H1 (cell line): ENCODE results near the gene TBCB. TPM values are rescaled to one million over a fixed set of nuclear protein-coding genes. Genes with fewer than 3 reads are reported as not detected.

ENCODE experiments used
- BCL11A ChIP-seq, 2 experiments: IDR thresholded peaks; one replicate each; pipeline ENCODE4 v1.6.1; 2011; ENCODE audit warnings: low read depth in 2 of 2, low read length in 2 of 2, mild to moderate bottlenecking in 2 of 2
- BRCA1 ChIP-seq: IDR thresholded peaks from 2 replicates; pipeline ENCODE4 v1.6.1; 2012; ENCODE audit warnings: low read depth, low read length, improper control_type of control experiment
- EGR1 ChIP-seq: IDR thresholded peaks from 2 replicates; pipeline ENCODE4 v1.6.1; 2011; ENCODE audit warnings: low read depth, low read length, borderline replicate concordance
- GABPA ChIP-seq: IDR thresholded peaks from 2 replicates; pipeline ENCODE4 v1.6.1; 2011; ENCODE audit warnings: mild to moderate bottlenecking, low read length, moderate library complexity, borderline replicate concordance; ENCODE audit not compliant: insufficient read depth
- KDM4A ChIP-seq: IDR thresholded peaks from one replicate; pipeline ENCODE4 v1.7.1; 2012; ENCODE audit warnings: low read depth, mild to moderate bottlenecking, moderate library complexity, low read length, inconsistent platforms; ENCODE audit not compliant: severe bottlenecking
- MAFK ChIP-seq: IDR thresholded peaks from 2 replicates; pipeline ENCODE4 v1.6.1; 2012; ENCODE audit warnings: low read depth, mild to moderate bottlenecking, improper control_type of control experiment, low read length
- SIRT6 ChIP-seq: IDR thresholded peaks from one replicate; pipeline ENCODE4 v1.7.1; 2012; ENCODE audit warnings: low read length, inconsistent platforms
- SP1 ChIP-seq: IDR thresholded peaks from 2 replicates; pipeline ENCODE4 v1.6.1; 2011; ENCODE audit warnings: low read depth, low read length
- ZNF274 ChIP-seq: IDR thresholded peaks from 2 replicates; pipeline ENCODE4 v1.7.0; 2012; ENCODE audit warnings: low read length, borderline replicate concordance; ENCODE audit errors: extremely low read depth
- polyA plus RNA-seq, 7 experiments: library from polyadenylated mRNA; depleted of rRNA in 3 of 7; stranded (reverse) in 5 of 7; unstranded in 2 of 7; fragments of >200 nt in 5 of 7; fragments of 200-250 nt in 2 of 7; gene quantifications; 1 replicate in 5 of 7; 2 replicates in 1 of 7; 4 replicates in 1 of 7; pipeline versions ENCODE4 v1.2.1 to v1.2.3, GENCODE V29; 2011 to 2013; ENCODE audit warnings: missing spikeins in 2 of 7, mixed read lengths in 2 of 7
- total RNA-seq: library from RNA; stranded (reverse); fragmentation: NEBNext Ultra II Directional; extraction: Animal tissue kit (Norgen Biotek cat#: 25700); gene quantifications from 2 replicates; pipeline ENCODE4 v1.2.1, GENCODE V29; 2021
- TF ChIP-seq, protein P1 (sequence below): IDR thresholded peaks from 2 replicates; pipeline ENCODE4 v1.6.1; 2012; ENCODE audit warnings: low read length, inconsistent platforms

TBCB gene
- total and polyA plus RNA-seq, 2 of the 8 experiments (the other 6 are each of a cell fraction or from before 2014, with no cell fraction given), result 153 to 286 TPM

DNA sequence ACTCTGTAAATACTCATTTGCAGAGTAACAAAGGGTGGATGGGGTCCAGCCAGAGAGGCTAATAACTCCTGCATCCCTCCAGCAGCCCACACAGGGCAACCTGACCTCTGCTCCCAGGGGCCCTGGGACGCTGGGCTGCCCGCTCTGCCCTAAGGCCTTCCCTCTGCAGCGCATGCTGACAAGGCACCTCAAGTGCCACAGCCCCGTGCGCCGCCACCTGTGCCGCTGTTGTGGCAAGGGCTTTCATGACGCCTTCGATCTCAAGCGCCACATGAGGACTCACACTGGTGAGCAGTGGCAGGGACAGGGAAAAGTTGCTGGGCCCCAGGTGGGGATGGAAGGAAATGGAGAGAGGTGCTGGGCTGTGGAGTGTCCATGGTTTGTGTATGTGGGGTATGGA lies 2.6 kb upstream of the TBCB start (continued):
- TF ChIP-seq BRCA1 (no peak), KDM4A (no peak), EGR1 (no peak), SP1 (no peak), BCL11A (IDR thresholded peaks at IDR 0.05; ENCODE audit: low read depth in 2 of 2, low read length in 2 of 2) (no peak), ZNF274 (no peak), SIRT6 (no peak), MAFK (no peak), GABPA (no peak)
- TF ChIP-seq, protein P1, sequence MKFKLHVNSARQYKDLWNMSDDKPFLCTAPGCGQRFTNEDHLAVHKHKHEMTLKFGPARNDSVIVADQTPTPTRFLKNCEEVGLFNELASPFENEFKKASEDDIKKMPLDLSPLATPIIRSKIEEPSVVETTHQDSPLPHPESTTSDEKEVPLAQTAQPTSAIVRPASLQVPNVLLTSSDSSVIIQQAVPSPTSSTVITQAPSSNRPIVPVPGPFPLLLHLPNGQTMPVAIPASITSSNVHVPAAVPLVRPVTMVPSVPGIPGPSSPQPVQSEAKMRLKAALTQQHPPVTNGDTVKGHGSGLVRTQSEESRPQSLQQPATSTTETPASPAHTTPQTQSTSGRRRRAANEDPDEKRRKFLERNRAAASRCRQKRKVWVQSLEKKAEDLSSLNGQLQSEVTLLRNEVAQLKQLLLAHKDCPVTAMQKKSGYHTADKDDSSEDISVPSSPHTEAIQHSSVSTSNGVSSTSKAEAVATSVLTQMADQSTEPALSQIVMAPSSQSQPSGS, result no peak
